ENCODE data around the gene GOLGA6D.
"Not testable (repeated sequence)": the region's sequence is repeated elsewhere in the genome, so short reads cannot be mapped to it uniquely, and the experiment has no call there.

GOLGA6D gene

DNA sequence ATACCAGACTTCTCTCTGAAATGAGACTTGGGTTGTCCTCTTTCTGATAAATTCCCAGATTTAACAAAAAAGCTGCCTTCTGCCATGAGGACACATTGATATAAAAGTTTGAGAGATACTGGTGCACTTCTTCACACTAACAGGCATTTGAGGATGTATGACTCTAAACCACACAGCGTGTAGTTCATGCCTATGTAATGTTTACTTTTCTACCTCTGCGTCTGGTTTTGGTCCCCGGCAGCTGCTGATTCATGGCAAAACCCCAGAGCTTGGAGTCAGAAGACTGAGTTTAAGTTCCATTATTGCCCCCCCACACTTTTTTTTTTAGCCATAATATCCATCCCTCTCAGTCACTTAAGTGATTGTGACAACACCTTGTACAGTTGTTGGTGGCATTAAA lies 1.5 kb downstream of the GOLGA6D start:
- DNase-seq, result not testable (repeated sequence)

DNA sequence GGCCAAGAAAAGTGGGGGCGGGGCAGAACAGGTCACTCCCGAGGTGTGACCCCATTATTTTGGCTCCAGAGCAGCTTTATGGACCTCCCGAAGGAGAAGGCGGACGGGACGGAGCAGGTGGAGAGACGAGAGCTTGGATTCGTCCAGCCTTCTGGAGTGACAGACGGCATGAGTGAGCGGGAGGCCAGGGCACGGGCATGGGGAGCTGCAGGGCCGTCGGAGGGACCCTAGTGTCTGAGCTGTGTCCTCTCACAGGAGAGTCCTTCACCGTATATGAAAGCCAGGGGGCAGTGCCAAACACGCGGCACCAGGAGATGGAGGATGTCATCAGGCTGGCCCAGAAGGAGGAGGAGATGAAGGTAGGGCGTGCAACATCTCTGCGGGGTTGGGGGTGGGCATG lies 11.0 kb downstream of the GOLGA6D start:
- DNase-seq, result not testable (repeated sequence)

DNA sequence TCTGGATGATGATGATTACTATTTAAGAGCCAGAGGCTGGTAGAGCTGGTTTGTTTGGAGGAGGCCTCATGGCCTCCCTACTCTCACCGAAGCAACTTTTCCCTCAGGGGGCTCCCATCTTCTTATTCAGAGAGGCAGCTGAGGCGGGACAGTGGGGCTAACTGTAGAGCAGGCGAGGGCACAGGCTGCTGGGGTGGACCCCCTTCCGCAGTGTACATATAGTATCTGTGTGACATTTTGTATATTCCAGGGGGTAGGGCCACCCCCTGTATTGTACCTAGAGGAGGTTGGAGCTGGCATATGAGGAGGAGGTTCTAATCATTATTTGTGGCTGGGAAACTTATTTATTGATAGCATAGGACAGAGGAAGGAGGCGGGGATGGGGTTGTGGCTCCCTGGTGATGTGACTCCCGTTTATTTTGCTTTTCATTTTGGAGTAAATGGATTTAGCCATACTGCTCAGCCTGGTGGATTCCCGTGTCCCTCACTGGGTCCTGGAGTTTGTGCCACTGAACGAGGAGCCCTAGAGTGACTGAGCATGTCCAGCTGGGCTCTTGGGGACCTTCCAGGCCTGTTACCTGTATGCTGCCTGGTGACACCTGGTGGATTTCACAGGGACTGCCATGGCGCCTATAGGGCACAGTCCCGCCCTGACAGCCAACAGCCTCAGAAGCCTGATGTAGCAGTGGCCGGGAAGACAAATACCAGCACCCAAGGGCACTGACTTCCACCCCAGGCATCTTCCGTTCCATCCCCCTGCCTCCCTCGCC lies 16.1 kb downstream of the GOLGA6D start:
- DNase-seq, result not testable (repeated sequence)

DNA sequence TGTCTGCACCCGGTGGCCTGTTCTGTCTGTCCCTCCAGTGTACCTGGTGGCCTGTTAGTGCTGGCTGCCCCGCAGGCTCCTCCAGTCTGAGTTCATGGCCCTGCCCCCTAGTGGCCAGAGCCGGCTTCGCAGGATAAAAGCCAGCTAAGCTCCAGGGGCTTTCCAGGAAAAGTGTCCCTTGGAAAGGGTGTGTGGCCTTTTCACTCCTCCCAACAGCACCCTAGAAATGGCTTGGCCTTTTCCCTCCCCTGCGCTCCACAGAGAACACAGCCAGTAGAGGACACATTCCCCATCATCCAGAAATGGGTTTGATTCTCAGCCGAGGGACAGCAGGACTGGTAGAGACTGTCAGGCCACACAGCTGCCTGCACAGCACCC lies 16.7 kb downstream of the GOLGA6D start:
- DNase-seq, result peak; percentile 63

DNA sequence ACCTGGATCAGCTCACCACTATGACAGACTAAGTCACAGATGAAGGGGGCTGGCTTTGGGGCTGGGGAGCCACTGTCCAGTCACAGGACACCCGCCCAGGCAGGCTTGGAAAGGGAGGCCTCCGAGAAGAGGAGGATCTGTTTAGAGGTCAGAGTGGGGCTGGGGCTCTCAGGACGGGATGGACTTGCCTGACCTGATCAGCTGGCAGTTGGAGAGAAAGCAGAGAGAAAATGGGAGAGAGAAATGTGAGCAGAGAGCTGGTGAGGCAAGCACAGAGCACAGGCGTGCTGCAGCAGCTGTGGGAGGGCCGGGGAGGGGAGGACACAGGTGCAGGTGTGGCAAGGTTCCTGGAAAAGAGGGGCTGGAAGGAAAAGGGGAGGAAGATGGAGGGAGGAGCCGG lies 17.4 kb downstream of the GOLGA6D start:
- DNase-seq, result not testable (repeated sequence)

DNA sequence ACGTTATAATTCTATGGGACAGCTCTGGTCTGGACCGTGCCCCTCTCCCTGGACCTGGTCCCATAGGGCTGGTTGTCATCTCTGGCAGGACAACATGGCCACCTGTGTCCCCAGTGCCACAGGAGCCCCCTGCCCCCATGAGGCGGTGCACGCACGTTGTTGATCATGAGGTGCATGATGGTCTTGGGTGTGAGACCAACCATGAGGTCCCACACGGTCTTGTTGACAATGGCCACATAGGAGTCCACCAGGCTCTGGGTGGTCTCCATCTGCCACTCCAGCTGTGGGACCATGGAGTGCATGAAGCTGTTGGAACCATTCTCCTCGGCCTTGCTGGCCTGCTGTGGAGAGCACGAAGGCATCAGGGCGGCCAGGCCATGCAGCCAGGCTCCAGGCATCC lies 19.7 kb downstream of the GOLGA6D start:
- DNase-seq, result no peak

DNA sequence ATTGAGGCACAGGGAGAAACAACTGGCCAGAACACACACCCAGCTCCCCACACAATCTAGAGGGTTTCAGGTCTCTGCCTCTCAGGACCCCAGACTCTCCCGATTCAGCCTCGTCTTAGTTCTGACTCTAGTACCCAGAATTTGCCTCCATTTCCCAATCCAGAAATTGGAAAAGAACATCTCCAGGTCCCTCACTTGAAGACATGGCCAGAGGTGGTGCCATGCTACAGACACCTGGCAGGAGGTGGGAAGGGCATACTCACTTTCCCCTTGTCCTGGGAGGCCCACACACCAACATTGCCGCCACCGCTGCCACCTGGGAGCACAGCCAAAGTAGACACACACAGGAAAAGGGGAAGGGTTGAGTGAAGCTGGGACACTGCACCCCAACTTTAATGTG lies 20.1 kb downstream of the GOLGA6D start:
- not testable (repeated sequence) for DNase-seq

DNA sequence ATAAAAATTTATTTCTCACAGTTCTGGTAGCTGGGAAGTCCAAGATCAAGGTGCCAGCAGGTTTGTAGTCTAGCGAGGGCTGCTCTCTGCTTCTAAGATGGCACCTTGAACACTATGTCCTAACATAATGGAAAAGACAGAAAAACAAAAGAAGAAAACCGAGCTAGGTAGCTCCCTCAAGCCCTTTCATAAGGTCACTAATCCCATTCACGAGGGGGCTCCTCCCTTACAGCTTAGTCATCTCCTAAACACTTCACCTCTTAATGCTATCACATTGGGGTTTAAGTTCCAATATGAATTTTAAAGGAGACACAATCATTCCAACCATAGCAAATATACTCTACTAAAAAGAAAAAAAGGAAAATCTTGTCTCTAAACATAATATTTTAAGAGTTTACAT lies 23.6 kb downstream of the GOLGA6D start:
- no peak for DNase-seq

DNA sequence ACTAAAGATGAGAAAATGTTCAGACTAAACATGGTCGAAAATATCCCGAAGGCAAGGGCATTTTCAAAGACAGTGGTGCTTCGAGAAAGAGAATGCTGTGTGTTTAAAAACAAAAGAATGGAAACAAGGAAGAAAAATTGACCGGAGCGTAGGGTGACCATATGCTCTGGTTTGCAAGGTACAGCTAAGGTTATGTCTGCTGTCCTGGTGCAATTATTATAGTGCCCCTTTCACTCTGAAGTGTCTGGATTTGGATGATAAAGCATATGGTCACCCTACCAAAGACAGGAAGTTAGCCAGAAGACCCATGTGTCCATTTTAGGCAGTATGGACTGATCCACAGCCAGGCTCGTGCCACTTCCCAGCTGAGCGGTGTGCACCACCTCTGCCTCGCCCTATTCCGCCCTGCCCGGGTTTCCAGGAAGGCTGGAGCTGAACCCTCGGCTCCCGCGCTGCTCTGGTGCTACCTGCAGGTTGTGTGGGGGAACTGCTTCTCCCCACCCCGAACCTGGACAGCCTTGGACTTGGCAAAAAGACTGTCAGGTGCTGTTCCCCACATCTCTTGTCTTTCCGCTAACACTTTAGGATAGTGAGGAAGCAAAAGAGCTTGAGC lies 25.2 kb downstream of the GOLGA6D start:
- peak; percentile 7 for DNase-seq

DNA sequence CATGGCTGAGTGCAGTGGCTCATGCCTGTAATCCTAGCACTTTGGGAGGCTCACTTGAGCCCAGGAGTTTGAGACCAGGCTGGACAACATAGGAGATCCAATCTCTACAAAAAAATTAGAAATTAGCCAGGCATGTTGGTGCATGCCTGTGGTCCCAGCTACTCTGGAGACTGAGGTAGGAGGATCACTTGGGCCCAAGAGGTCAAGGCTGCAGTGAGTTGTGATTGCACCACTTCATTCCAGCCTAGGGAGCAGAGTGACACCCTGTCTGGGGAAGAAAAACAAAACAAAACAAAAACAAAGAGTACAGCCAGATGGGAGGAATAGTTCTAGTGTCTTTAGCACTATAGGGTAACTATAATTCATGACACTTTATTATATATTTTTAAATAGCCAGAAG lies 27.1 kb downstream of the GOLGA6D start:
- no peak for DNase-seq

DNA sequence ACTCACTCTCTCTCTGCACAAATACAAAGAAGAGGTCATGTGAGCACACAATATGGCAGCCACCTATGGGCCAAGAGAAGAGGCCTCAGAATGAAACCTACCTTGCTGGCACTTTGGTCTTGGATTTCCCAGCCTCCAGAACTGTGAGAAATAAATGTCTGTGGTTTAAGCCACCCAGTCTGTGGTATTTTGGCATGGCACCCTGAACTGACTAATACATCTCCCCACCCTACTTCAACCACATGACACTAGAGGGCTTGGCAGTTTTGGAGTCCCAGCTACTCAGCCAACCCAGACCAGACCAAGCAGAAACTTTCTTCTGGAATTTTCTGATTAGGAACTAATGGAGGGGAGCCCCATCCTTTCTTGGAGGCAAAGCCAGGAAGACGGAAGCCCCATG lies 29.9 kb downstream of the GOLGA6D start:
- DNase-seq, result not testable (repeated sequence)

DNA sequence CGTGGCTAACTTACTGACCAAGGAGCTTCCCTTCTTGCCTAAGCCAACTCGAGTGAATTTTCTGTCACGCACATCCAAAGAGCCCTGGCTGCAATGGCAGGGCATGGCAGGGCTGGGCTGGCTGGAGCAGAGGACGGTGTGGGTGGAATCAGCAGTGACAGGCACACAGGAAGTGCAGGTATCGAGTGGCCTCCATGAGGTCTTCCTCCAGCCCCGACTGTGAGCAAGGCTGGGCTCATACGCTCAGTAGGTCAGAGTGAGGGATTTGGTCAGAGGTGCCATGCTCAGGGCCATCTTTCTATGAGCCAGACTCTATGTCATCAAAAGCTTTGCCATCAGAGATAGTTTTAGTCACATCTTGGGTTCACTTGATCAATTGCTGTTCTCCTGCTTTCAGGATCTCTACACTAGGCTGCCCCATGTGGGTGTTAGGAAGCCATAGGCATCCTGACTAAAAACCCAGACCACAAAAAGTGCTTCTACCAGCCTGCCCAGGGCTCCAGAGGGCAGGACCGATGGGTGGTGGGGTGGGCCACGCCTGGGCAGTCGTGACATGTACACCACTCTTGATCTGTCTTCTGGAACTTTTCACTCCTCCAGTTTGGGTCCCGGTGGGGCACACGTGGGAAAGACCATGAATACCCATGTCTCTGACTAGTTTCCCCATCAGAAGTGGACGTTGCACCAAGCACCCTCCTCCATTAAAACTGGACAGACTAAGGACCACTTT lies 30.6 kb downstream of the GOLGA6D start:
- DNase-seq, result no peak

DNA sequence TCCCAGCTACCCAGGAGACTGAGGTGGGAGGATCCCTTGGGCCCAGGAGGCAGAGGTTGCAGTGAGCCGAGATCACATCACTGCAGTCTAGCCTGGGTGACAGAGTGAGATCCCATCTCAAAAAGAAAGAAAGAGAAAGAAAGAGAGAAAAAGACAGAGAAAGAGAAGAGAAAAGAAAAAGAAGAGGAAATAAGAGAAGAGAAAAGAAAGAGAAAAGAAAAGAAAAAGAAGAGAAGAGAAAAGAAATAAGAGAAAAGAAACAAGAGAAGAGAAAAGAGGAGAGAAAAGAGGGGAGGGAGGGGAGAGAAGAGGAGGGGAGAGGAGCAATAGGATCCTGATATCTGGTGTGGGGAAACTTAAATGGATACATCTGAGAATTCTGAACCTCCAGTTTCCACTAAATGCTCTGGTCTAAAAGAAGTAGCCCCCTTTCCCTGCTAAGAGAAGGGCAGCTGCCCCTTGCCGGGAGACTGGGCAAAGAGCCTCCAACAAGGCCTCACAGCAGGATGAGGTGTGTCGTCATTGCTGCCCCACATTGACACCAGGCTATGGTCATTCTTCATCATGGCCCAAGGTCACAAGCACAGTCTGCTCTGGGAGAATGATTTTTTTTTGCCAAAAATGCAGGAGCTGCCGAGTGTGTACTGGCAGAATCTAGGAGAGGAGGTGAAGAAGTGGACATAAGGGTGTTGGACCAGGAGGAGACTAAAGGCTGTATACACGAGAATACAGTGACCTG lies 32.1 kb downstream of the GOLGA6D start:
- DNase-seq, result no peak

DNA sequence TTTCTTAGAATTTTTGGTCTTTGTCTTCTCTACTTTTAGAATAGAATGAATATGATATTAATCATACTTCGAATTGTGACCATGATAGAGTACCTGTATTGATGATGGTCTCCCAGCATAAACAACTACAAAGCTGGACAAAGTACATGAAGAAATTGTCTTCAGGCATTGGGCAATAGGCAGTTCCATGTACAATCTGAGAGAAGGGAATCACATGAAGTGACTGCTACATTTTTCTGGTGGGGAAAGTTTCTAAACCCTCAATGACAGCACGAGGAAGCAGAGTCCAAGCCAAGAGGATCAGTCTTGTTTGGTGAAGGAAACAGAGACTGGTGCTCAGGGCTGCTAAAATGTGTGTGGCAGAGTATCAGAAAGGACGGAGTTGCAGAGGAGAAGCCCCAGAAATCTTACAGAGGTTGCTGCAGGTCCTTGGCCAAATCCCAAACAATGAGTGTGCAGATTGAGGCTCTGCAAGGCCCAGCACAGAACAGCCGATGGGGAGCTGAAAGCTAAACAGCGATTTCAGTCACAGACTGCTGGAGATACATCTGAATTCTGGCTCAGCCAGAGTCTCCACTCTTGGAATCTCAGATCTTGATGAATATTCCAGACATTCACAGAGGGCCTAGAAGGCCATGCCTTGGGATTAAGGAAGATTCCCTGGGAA lies 36.7 kb downstream of the GOLGA6D start:
- not testable (repeated sequence) for DNase-seq

DNA sequence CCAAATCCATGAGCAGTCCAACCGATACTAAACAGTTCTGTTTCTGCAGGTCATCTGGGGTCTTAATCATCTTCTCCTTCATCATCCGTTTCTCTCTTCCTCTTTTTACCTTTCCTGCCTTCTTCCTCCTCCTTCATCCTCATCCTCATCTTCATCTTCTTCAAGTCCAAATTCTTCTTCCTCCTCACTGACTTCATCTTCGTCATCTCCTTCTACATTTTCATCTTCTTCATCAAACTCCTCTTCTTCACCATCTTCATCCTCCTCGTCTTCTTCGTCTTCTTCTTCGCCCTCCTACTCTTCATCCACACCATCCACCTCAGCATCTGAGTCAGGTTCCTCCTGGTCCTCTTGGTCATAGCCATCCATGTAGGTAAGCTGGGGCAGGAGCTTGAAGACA lies 39.1 kb downstream of the GOLGA6D start:
- DNase-seq, result no peak

DNA sequence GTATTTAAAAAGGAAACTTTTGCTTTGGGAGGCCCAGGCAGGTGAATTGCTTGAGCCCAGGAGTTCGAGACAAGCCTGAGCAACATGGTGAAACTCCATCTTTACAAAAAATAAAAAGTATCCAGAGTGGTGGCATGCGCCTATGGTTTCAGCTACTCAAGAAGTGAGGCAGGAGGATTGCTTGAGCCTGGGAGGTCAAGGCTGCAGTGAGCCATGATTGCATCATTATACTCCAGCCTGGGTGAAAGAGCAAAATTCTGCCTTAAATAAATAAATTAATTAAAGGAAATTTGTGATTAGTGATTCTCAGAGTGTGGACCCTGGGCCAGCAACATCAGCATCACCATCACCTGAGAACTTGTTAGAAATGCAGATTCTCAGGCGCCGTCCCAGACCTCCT lies 43.3 kb downstream of the GOLGA6D start:
- no peak for DNase-seq

DNA sequence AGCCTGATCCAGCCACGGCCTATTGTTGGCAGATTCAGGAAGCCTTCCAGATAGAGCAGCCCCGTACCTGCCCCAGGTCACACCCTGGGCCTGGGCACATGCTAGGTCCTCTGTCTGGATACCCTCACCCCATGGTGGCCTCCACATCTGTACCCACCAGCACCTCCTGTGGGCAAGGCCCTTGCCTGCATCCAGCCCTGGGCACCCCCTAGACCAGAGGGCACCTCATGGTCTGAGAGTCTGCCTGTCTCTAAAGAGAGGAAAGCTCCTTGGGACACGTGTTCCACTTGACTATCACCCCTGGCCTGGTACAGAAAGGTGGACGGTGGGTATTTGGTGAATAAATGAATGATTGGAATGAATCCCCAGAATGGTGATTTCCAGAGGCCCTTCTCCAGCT lies 44.4 kb downstream of the GOLGA6D start:
- DNase-seq, result no peak

DNA sequence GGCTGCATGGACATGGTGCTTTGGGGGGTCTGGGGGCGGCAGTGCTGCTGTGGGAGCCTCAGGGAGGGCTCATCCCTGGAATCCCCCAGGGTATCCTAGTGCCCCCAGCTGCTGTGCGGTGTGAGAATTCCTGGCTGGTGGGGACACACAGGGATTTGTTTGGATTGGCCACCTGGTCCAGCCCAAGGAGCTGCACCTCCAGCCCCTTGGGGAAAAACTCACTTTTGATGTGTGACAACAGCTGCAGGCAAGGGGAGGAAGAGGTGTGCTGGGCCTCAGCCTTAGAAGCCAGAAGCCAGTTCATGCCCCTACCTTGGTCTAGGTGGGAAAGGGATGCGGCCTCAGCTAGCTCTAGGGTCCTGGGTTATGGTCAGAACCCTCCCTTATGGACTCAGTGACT lies 44.9 kb downstream of the GOLGA6D start:
- DNase-seq, result no peak

DNA sequence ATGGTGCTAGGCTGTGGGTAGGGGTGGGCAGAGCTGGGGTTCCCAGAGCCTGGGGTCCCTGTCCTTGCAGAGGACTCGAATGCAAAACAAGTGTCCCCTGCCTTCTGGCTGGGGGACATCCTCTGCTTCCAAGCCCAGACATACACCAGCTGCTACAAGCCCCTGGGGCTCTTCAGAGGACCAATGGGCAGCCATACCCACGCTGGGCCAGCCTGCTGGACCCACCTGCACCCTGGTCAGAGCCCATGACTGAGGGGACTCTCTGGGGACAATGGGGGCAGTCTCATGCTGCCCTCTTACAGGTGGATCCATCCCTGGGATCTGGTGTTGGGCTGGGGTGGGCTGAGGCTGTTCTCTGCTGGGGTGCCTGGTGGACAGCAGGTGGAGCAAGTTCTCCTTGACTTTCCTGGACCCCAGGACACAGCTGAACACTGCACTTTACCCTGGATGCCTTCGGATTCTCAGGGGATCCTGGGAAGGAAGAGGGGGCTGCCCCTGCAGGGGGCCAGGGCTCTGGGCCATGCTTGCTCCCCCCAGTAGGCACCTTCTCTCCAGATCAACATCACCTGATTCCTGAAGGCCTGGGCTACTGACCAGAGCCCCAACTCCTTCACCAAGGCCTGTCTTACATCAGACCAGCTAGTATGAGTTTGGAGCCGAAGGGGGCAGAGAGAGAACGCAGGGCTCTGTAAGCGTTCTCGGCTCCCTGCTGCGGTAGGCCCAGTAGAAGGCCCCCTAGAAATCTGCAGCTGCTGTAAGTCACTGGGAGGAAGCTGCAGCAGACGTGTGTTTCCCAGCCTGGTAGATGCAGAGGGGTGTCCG lies 46.1 kb downstream of the GOLGA6D start:
- DNase-seq, result no peak

DNA sequence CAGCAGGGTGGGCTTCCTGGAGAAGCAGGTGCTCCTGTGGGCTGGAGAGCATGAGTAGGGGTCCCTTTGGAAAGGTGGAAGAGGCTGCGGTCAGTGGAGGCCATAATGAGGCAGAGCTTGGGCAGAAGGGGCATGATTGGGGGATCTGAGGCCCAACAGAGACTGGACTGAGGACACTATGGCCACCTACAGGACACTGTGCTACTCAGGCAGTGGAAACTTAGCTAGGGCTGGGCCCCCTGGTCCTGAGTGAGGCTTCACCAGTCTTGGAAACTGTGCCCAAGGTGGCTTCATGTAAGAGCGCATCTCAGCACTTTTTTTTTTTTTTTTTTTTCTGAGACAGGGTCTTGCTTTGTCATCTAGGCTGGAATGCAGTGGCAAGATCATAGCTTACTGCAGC lies 46.9 kb downstream of the GOLGA6D start:
- DNase-seq, result no peak

DNA sequence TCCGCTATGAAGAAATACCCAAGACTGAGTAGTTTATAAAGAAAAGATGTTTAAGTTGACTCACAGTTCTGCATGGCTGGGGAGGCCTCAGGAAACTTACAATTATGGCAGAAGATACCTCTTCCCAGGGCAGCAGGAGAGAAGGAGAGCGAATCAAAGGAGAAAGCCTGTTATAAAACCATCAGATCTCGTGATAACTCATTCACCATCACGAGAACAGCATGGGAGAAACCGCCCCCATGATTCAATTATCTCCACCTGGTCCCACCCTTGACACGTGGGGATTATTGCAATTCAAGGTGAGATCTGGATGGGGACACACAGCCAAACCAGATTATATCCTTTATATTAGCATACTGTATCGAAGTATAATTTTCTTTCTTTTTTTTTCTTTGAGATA lies 49.5 kb downstream of the GOLGA6D start:
- not testable (repeated sequence) for DNase-seq
